ENCODE measurements around the gene AGMO. TPM values are rescaled to one million over a fixed set of nuclear protein-coding genes. Genes with fewer than 3 reads are reported as not detected.

The AGMO gene
- total and polyA plus RNA-seq, 2 donors (not counting 1 experiment from before 2014, with no cell fraction given) = not detected

DNA sequence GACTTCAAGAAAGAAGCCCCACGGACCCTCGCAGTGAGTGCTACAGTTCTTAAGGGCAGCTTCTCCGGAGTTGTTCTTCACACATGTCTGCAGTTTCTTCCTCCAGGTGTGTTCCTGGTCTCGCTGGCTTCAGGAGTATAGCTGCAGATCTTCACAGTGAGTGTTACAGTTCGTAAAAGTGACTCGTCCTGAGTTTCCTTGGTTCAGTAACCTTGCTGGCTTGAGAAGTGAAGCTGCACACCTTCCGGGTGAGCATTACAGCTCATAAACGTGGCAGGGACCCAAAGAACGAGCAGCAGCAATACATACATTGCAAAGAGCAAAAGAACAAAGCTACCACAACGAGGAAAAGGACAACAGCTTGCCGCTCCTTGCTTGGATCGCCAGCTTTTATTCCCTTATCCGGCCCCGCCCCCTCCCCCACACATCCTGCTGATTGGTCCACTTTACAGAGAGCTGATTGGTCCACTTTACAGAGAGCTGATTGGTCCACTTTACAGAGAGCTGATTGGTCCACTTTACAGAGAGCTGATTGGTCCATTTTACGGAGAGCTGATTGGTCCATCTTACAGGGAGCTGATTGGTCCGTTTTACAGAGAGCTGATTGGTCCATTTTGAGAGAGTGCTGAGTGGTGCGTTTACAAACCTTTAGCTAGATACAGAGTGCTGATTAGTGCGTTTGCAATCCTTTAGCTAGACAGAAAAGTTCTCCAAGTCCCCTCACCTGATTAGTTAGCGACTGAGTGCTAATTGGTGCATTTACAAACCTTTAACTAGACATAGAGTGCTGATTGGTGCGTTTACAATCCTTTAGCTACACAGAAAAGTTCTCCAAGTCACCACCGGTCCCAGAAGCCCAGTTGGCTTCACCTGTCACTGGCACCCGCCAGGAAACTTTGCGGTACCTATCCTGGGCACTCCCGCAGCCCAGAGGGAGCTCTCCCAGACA lies 165.3 kb downstream of the AGMO start:
- H4K20me1 ChIP-seq (ENCODE audit: control insufficient read depth, insufficient read depth, low read length, poor library complexity, severe bottlenecking) = no peaks in the 10 kb centered on the region
- H3K4me3 Mint-ChIP-seq = no peak overlapping the region
- ChIA-PET CTCF (no interaction called here), POLR2A (no interaction called here)
- no peak for DNase-seq
- H3K4me1 ChIP-seq (ENCODE audit: control insufficient read depth in 2 of 2, insufficient read depth in 2 of 2, low read length in 2 of 2) = no peaks in the 10 kb centered on the region
- H2AFZ ChIP-seq (ENCODE audit: insufficient read depth, low read depth, low read length, poor library complexity, severe bottlenecking) = no peak overlapping the region
- H3K4me1 Mint-ChIP-seq = no peaks in the 10 kb centered on the region
- no peaks in the 10 kb centered on the region for H3K27me3 Mint-ChIP-seq
- H3K27ac ChIP-seq (ENCODE audit: low read length in 2 of 2) = no peak overlapping the region
- H3K9ac ChIP-seq (ENCODE audit: low read length) = no peak overlapping the region
- no peak overlapping the region for H3K4me2 ChIP-seq (replicated peaks; ENCODE audit: low read depth, low read length, poor library complexity, severe bottlenecking)
- no peaks in the 10 kb centered on the region for H3K36me3 ChIP-seq (replicated peaks in 1 of 2; ENCODE audit: control extremely low read depth in 1 of 2, control insufficient read depth in 1 of 2, extremely low read depth in 1 of 2, insufficient read depth in 2 of 2, low read length in 1 of 2)
- peaks cover 0 to 21% (median 0%) of the 10 kb centered on the region in 3 donors for H3K9me3 ChIP-seq (ENCODE audit: control extremely low read depth in 1 of 3, control insufficient read depth in 2 of 3, insufficient read depth in 1 of 3, low read length in 2 of 3)
- H3K4me3 ChIP-seq (ENCODE audit: control extremely low read depth in 1 of 5, extremely low read depth in 1 of 5, insufficient read depth in 1 of 5, low read depth in 2 of 5, low read length in 4 of 5) = no peak overlapping the region
- H3K79me2 ChIP-seq (ENCODE audit: control insufficient read depth, insufficient read depth, low read length) = no peaks in the 10 kb centered on the region
- H3K27ac Mint-ChIP-seq = no peak overlapping the region
- peaks cover 2% of the 10 kb centered on the region for H3K9me3 Mint-ChIP-seq (ENCODE audit: insufficient read depth)
- WGBS (ENCODE audit: insufficient coverage) = 90% methylated on average over 24 of the region's 24 CpGs
- intact Hi-C loops (cut with micrococcal nuclease) = no loop called here
- ATAC-seq (ENCODE audit: low read depth) = no peak
- TF ChIP-seq CTCF (IDR thresholded peaks at IDR 0.05) (no peak), EZH2 (IDR thresholded peaks at IDR 0.05; ENCODE audit: borderline replicate concordance, insufficient read depth, low read depth, low read length, poor library complexity, severe bottlenecking) (no peak)
- no peaks in the 10 kb centered on the region for H3K27me3 ChIP-seq (replicated peaks in 1 of 4; ENCODE audit: control extremely low read depth in 1 of 4, control insufficient read depth in 3 of 4, insufficient read depth in 4 of 4, low read length in 3 of 4)

DNA sequence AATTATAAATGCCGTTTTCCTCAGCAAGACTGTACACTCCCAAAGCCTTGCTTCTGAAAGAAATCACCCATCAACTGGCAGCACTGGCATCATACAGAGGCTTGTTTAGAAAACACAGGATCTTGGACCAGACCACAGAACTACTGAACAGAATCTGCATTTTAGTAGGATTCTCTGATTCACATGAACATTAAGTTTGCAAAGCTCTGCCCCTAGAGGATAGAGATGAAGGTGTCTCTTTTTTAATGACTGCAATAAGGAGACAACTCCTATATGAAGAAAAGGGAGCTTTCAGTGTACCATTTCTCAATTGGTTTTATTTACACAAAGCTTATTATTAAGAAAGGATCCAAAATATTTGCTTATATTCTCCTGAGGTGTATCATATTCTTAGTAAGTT lies 172.7 kb downstream of the AGMO start:
- Histone ChIP-seq H3K4me3 (ENCODE audit: control extremely low read depth in 1 of 5, extremely low read depth in 1 of 5, insufficient read depth in 1 of 5, low read depth in 2 of 5, low read length in 4 of 5) (no peak overlapping the region), H3K27ac (ENCODE audit: low read length in 2 of 2) (no peak overlapping the region), H2AFZ (ENCODE audit: insufficient read depth, low read depth, low read length, poor library complexity, severe bottlenecking) (no peak overlapping the region), H3K27me3 (replicated peaks in 1 of 4; ENCODE audit: control extremely low read depth in 1 of 4, control insufficient read depth in 3 of 4, insufficient read depth in 4 of 4, low read length in 3 of 4) (no peaks in the 10 kb centered on the region), H3K4me2 (replicated peaks; ENCODE audit: low read depth, low read length, poor library complexity, severe bottlenecking) (no peak overlapping the region), H3K36me3 (replicated peaks in 1 of 2; ENCODE audit: control extremely low read depth in 1 of 2, control insufficient read depth in 1 of 2, extremely low read depth in 1 of 2, insufficient read depth in 2 of 2, low read length in 1 of 2) (no peaks in the 10 kb centered on the region), H3K9me3 (ENCODE audit: control extremely low read depth in 1 of 3, control insufficient read depth in 2 of 3, insufficient read depth in 1 of 3, low read length in 2 of 3) (peaks cover 0 to 6% (median 0%) of the 10 kb centered on the region in 3 donors), H4K20me1 (ENCODE audit: control insufficient read depth, insufficient read depth, low read length, poor library complexity, severe bottlenecking) (no peaks in the 10 kb centered on the region), H3K79me2 (ENCODE audit: control insufficient read depth, insufficient read depth, low read length) (no peaks in the 10 kb centered on the region), H3K4me1 (ENCODE audit: control insufficient read depth in 2 of 2, insufficient read depth in 2 of 2, low read length in 2 of 2) (no peaks in the 10 kb centered on the region), H3K9ac (ENCODE audit: low read length) (no peak overlapping the region)
- H3K27ac Mint-ChIP-seq = no peak overlapping the region
- ChIA-PET POLR2A (no interaction called here), CTCF (no interaction called here)
- intact Hi-C loops (cut with micrococcal nuclease) = no loop called here
- TF ChIP-seq EZH2 (IDR thresholded peaks at IDR 0.05; ENCODE audit: borderline replicate concordance, insufficient read depth, low read depth, low read length, poor library complexity, severe bottlenecking) (no peak), CTCF (IDR thresholded peaks at IDR 0.05) (no peak)
- H3K4me1 Mint-ChIP-seq = no peaks in the 10 kb centered on the region
- DNase-seq = no peak
- H3K4me3 Mint-ChIP-seq = no peak overlapping the region
- H3K9me3 Mint-ChIP-seq (ENCODE audit: insufficient read depth) = peaks cover 3% of the 10 kb centered on the region
- H3K27me3 Mint-ChIP-seq = no peaks in the 10 kb centered on the region
- no peak for ATAC-seq (ENCODE audit: low read depth)
- WGBS (ENCODE audit: insufficient coverage) = 89% methylated on average over 1 of the region's 1 CpG

Measured in B cell (primary cell).